ENCODE results near the gene MRC1. TPM values are rescaled to one million over a fixed set of nuclear protein-coding genes. Genes with fewer than 3 reads are reported as not detected.

Gene MRC1
- total RNA-seq, 1 experiment from 2014 or later, result 0.37 TPM

DNA sequence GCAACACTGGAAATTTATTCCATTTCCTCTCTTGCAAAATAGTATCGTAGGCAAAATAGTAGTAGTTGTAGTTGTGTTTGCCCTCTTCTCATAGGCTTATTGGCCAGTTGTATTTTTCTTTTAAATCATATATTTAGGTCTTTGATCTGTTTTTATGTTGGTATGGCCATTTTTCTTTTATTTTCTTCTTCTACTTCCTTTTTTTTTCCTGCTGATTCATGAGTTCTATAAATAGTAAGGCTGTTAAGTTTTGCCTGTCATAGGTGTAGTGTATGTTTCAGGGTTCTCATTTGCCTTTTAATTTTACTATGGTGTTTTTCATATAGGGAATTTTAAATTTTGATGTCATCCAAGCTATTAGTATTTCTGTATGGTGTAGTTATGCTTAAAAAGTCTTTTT lies 25.4 kb upstream of the MRC1 start:
- no peak for DNase-seq (ENCODE audit: low read depth, low spot score)
- Histone ChIP-seq H3K4me1 (ENCODE audit: control insufficient read depth in 1 of 2, insufficient read depth in 2 of 2, low read length in 2 of 2) (peaks cover 0 to 24% of the 10 kb centered on the region in 2 experiments; a peak in 2 of 4 replicates), H3K9me2 (ENCODE audit: insufficient read depth) (no peaks in the 10 kb centered on the region), H3K9me3 (ENCODE audit: control insufficient read depth in 1 of 2, insufficient read depth in 1 of 2, low read depth in 1 of 2, low read length in 2 of 2) (no peaks in the 10 kb centered on the region), H3K27ac (ENCODE audit: low read depth, low read length) (no peak overlapping the region), H3K4me2 (ENCODE audit: low read length) (no peak overlapping the region), H3K79me2 (ENCODE audit: insufficient read depth, low read length) (no peaks in the 10 kb centered on the region), H4K20me1 (ENCODE audit: insufficient read depth) (no peaks in the 10 kb centered on the region), H3K27me3 (ENCODE audit: insufficient read depth, low read length) (no peaks in the 10 kb centered on the region), H3K9ac (ENCODE audit: low read length) (no peak overlapping the region), H3K4me3 (replicated peaks in 1 of 2; ENCODE audit: low read depth in 1 of 2, low read length in 2 of 2) (no peak overlapping the region), H3K36me3 (ENCODE audit: control insufficient read depth in 1 of 2, insufficient read depth in 2 of 2, low read length in 2 of 2) (no peaks in the 10 kb centered on the region), H2AFZ (ENCODE audit: low read depth, low read length, poor library complexity, severe bottlenecking) (no peak overlapping the region)
- no TSS peak for BruUV-seq (replicated peaks)
- RAD21 ChIA-PET (ENCODE audit: low non-redundant PET in 1 of 2, low total read pairs in 2 of 2, uncharacterized antibody in 2 of 2, unreplicated experiment in 2 of 2), result no interaction called here
- CTCF ChIA-PET, result no interaction called here
- TF ChIP-seq SRF (IDR thresholded peaks at IDR 0.05; ENCODE audit: low read depth), result no peak
- TF ChIP-seq TCF7L2 (IDR thresholded peaks at IDR 0.05; ENCODE audit: borderline replicate concordance, extremely low read depth, insufficient read depth, insufficient read length), result no peak
- no peak for TF ChIP-seq POLR2A (IDR thresholded peaks at IDR 0.05; ENCODE audit: borderline replicate concordance, extremely low read depth, insufficient read depth, insufficient read length)
- intact Hi-C loops (cut with micrococcal nuclease), result no loop called here
- POLR2A ChIA-PET, result no interaction called here
- ATAC-seq, result no peak

DNA sequence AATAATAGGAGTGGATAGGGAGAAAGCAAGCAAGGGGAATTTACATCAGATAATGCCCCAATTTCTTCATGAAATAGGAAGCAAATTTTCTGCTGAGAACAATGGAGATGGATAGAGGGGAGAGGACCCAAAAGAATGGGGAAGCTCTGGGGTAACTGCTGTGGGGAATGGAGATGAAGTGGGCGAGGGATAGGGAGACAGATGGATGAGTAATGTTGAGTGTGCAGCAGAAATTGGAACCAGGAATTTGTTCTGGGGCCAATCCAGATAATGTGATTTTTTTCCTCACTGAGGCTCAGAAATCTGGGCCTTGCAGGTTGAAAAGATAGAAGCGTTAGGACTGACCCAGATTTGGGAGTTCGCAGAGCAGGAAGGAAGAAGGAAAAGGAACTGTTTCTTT lies 24.5 kb upstream of the MRC1 start:
- peak overlapping the region; percentile 28; the same call in 1 of the 2 replicates for H3K4me2 ChIP-seq (ENCODE audit: low read length)
- ChIA-PET CTCF (interaction anchor here (1.0 kb wide), 1 partner anchor 17 kb away, joined by 4 read pairs; no protein-coding TSS in a partner anchor), RAD21 (ENCODE audit: low non-redundant PET in 1 of 2, low total read pairs in 2 of 2, uncharacterized antibody in 2 of 2, unreplicated experiment in 2 of 2) (no interaction called here), POLR2A (no interaction called here)
- no peak overlapping the region for H2AFZ ChIP-seq (ENCODE audit: low read depth, low read length, poor library complexity, severe bottlenecking)
- ATAC-seq, result no peak
- no peaks in the 10 kb centered on the region for H4K20me1 ChIP-seq (ENCODE audit: insufficient read depth)
- DNase-seq (ENCODE audit: low read depth, low spot score), result no peak
- BruUV-seq (replicated peaks), result no TSS peak
- no peaks in the 10 kb centered on the region for H3K36me3 ChIP-seq (ENCODE audit: control insufficient read depth in 1 of 2, insufficient read depth in 2 of 2, low read length in 2 of 2)
- peaks cover 0 to 24% of the 10 kb centered on the region in 2 experiments; a peak in 2 of 4 replicates for H3K4me1 ChIP-seq (ENCODE audit: control insufficient read depth in 1 of 2, insufficient read depth in 2 of 2, low read length in 2 of 2)
- intact Hi-C loops (cut with micrococcal nuclease), result no loop called here
- H3K27ac ChIP-seq (ENCODE audit: low read depth, low read length), result no peak overlapping the region
- H3K27me3 ChIP-seq (ENCODE audit: insufficient read depth, low read length), result no peaks in the 10 kb centered on the region
- no peak for TF ChIP-seq JUND (IDR thresholded peaks at IDR 0.05)
- 0 out of 2 replicates have a peak, but pooled peaks have one; percentile 19 for TF ChIP-seq FOSL1 (IDR thresholded peaks at IDR 0.05; ENCODE audit: low read depth)
- no peaks in the 10 kb centered on the region for H3K79me2 ChIP-seq (ENCODE audit: insufficient read depth, low read length)
- no peak overlapping the region for H3K4me3 ChIP-seq (replicated peaks in 1 of 2; ENCODE audit: low read depth in 1 of 2, low read length in 2 of 2)
- H3K9ac ChIP-seq (ENCODE audit: low read length), result no peak overlapping the region
- no peaks in the 10 kb centered on the region for H3K9me3 ChIP-seq (ENCODE audit: control insufficient read depth in 1 of 2, insufficient read depth in 1 of 2, low read depth in 1 of 2, low read length in 2 of 2)
- H3K9me2 ChIP-seq (ENCODE audit: insufficient read depth), result no peaks in the 10 kb centered on the region

All from HCT116 (cell line).